Measurements from ENCODE around the gene ZNF646.
A peak's percentile ranks its signal among the peaks of the same experiment; 100 is the strongest.

ZNF646 gene

DNA sequence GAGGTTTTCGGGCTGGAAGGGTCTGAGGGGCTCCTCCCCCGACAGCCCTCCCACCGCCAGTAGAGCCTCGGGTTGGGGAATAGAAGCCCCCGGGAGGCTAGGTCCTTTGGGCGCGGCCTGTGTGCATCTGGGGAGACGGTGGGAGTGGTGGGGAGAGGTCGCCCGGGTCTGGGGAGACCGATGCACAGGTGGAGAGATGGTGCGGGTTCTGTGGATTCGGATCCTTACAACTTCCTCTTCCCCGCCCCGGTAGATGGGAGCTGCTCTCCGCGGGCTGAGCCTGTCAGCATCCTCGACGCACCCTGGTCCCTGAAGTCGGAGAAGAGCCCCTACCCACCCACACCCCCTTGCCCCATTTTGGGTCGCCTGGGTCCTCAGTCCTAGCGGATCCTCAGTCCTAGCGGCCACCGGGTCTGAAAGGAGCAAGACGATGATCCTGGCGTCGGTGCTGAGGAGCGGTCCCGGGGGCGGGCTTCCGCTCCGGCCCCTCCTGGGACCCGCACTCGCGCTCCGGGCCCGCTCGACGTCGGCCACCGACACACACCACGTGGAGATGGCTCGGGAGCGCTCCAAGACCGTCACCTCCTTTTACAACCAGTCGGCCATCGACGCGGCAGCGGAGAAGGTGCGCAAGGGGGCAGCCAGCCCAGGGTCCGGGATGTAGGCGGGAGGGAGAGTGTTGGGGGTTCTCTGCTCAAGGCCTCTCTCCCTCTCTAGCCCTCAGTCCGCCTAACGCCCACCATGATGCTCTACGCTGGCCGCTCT lies 34.8 kb downstream of the ZNF646 start:
- no peak for DNase-seq

DNA sequence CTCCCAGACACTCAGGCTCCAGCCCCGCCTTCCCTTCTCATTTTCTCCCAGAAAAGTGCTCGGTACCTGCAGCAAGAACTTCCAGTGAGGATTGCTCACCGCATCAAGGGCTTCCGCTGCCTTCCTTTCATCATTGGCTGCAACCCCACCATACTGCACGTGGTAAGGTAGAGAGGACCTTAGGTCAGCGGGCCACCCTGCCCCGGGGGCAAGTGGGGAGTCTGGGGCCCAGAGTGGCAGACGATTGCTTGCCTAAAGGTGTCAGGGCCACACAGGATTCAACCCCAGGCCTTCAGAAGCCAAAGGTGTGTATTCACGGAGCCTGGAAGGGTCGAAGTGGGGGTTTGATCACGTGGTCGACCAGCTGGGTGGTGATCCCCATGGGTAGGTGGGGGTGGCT lies 35.4 kb downstream of the ZNF646 start:
- no peak for DNase-seq

DNA sequence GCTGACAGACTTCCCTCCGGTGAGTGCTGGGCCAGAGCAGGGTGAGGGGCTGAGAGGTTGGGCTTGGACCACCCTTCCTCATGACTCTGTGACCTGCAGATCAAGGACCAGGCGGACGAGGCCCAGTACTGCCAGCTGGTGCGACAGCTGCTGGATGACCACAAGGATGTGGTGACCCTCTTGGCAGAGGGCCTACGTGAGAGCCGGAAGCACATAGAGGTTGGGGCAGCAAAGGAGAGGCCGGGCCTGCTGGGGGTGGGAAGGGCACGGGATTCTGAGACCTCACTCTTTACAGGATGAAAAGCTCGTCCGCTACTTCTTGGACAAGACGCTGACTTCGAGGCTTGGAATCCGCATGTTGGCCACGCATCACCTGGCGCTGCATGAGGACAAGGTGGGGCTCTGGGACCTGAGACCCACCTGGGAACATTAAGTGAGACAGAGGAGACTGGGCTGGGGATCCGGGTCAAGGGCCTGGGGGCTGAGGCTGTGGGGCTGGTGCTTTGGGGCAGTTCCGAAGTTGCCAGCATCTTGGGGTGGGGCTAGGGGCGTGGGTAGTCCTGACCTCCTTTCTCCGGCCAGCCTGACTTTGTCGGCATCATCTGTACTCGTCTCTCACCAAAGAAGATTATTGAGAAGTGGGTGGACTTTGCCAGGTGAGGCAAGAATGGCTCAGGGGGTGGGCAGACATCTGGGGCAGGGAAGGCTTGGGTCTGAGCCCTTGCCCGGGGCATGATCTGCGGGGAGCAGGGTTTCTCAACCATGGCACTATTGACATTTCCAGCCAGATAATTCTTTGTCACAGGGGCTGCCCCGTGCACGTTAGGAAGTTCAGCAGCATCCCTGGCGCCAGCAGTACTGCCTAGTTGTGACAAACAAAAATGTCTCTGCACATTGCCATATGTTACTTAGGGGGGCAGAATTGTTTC lies 36.1 kb downstream of the ZNF646 start:
- DNase-seq, result no peak

DNA sequence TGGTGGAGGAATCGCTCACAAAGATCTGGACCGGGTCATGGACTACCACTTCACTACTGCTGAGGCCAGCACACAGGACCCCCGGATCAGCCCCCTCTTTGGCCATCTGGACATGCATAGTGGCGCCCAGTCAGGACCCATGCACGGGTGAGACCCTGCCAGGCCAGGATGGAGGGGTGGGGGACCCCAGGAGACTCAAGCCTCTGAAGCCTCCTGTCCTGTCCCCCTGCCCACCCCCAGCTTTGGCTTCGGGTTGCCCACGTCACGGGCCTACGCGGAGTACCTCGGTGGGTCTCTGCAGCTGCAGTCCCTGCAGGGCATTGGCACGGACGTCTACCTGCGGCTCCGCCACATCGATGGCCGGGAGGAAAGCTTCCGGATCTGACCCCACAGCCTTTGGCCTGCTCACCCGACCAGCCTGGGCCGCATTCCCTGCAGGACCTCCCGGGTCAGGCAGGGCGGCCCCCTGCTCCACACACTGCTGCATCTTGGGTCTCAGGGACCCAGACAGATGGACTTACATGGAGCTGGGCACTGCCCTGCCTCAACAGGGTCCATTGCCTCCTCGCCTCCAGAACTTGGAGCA lies 37.8 kb downstream of the ZNF646 start:
- DNase-seq, result no peak

DNA sequence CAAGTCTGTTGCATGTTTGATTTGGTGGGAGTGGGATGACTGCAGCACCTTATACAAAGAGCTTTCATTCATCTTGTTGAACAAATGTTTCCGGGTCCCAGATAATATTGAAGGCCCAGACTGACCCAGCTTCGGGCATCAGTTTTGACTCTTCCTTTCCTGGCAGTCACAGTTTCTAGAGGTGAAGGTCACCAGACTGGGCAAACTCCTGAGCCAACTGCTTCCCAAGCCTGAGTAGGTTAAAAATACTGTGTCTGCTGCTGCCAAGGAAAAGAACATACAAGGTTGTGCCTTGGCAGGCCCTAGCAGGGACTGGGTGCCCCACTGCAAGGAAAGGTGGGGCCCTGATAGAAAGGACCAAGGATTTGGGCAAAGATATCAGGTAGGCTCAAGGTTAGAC lies 38.5 kb downstream of the ZNF646 start:
- no peak for DNase-seq

DNA sequence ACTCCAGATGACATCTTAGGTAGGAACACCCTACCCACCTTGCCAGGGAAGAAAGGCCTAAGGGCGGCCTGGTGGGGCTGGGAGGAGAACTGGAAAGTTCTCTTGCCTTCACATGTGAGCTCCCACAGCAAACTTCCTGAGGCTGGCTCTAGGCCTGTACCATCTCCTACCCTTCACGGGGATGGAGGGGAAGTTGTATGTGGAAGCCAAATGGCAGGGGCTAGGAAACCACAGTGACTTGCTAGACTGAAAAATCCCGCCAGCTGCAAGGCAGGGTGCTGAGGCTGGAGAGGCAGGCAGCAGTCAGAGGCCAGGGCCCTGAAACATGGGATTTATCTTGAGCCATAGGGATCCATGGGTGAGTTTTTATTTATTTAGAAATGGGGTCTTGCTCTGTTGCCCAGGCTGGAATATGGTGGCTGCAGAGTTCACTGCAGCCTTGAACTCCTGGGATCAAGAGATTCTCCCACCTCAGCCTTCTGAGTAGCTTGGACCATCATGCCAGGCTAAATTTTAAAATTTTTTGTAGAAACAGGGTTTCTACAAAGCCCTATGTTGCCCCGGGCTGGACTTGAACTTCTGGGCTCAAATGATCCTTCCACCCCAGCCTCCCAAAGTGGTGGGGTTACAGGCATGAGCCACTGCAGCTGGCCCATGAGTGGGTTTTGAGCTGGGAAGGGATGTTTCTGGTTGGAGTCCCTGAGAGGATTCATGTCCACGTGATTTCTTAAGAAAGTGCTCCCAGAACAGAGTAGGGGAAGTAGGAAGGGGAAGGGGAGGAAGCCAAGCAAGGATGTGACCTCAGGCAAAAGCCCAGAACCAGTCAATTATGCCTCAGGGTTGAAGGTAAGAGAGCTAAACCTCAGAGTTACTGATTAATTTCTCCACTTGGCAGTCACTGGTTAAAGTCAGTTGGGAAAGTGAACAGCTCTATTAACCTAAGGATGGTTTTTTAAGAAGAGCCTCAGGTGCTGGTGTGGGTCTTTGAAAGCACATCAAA lies 39.2 kb downstream of the ZNF646 start:
- no peak for DNase-seq

DNA sequence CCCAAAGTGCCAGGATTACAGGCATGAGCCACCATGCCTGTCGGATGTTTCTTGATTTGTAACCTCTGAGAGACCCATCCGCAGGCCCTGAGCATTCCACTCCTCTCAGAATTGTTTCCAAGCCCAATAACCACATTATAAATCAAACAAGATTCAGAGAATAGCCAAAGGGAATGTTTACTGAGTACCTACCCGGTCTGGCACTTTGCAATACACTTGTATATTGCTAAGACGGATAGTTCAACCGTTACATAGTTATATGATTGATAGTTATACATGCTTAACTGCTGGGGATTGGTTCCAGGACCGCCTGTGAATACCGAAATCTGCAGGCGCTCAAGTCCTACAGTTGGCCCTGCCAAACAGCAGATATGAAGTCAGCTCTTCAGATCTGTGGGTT lies 40.2 kb downstream of the ZNF646 start:
- DNase-seq, result no peak

DNA sequence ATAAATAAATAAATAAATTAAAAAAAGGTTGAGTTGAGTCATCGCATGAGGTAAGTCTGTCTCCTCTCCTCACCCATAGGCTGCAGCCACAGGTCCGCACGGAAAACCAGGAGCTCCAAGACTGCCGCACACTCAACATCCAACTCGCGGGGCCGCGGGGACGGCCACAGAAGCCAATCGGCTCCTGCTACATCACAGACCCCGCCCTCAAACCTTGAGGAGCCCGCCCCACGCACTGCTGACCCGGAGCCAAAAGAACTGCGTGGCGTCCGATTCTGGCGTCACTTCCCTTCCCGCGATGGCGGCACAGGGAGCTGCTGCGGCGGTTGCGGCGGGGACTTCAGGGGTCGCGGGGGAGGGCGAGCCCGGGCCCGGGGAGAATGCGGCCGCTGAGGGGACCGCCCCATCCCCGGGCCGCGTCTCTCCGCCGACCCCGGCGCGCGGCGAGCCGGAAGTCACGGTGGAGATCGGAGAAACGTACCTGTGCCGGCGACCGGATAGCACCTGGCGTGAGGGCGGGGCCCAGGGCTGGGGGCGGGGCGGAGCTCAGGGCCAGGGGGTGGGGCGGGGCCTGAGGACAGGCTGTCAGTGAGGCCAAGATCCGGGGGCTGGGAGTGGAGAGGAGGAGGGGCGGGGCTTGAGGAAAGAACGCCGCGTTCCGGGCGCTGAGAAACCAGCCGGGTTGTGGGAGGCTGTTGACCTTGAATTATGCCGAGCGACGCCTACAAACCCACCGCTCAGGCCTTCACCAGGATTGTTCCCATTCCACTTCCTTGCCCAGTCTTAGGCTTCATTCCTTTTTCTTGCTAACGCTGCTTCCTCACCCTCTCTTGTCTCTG lies 43.4 kb downstream of the ZNF646 start, which contains the start of gene KAT8:
TSS of gene KAT8 (plus strand) at position 281 of the 839 bp plus-strand sequence. CDS start at position 299, 18 bp downstream.
- DNase-seq, result peak; percentile 95

DNA sequence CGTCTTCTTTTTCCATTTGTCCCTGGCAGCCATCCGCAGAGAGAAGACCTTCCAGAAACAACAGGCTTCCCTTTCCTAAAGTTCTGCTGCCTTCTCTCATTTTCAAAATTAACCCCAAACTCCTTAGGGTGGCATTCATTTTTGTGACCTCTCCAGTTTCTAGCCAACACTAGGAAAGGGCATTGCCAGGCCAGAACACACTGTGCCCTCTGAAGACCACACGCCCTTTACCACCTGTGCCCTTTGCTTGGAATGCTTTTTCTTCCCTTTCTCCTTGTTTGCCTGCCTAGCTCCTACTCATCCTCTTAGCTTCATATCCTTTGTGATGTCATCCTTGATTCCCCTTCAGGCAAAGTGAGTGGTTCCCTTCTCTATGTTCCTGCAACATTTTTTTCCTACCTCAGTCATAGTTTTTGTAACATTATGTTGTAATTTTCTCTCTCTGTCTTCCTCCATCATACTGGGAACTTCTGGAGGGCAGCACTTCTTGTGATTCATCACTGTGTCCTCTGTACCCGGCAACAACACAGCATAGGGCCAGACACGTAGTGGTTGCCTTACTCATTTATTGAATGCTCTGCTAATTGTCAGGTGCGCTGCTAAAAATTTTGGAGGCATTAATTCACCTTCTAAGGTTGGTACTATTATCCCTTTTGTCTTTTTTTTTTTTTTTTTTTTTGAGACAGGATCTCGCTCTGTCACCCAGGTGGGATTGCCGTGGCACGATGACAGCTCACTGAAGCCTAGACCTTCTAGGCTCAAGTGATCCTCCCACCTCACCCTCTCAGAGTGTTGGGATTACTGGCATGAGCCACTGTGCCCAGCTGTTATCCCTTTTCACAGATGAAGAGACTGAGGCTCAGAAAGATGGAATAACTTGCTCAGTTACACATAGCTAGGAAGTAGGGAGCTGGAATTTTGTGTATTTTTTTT lies 44.3 kb downstream of the ZNF646 start:
- no peak for DNase-seq

DNA sequence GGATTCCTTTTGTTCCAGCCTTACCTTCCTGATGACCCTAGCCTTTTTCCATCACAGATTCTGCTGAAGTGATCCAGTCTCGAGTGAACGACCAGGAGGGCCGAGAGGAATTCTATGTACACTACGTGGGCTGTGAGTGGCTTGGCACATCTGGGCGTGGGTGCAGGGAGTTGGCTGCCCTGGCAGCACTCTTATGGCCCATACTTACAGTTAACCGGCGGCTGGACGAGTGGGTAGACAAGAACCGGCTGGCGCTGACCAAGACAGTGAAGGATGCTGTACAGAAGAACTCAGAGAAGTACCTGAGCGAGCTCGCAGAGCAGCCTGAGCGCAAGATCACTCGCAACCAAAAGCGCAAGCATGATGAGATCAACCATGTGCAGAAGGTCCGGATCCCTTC lies 45.9 kb downstream of the ZNF646 start:
- no peak for DNase-seq

DNA sequence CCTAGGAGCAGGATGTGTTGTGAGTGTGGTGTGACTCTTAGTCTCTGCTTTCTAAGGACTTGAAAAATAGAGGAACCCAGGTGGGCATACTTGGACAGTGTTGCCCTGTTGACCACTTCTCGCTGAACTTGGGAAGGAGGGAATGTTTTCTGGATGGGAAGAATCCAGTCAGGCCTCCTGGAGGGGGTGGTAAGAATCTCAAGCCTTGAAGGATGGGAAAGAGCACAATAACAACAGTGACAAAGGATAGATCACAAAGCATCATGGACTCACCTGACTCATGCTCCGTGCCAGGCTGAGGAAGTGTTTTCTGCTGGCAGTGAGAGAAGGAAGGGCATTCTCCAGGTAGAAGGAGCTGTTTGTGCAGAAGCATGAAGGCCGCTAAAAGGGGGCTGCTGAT lies 51.6 kb downstream of the ZNF646 start:
- DNase-seq, result no peak

DNA sequence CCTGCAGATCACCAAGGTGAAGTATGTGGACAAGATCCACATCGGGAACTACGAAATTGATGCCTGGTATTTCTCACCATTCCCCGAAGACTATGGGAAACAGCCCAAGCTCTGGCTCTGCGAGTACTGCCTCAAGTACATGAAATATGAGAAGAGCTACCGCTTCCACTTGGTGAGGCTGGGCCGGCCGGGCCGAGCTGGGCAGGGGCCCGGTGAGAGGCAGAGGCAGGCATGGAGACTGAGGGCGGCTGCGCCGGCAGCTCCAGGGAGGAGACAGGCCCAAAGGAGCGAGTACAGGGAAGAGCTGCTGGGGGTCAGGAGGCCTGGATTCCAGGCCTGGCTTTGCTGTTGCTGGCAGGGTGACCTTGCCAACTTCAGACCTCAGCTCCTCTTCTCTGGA lies 53.0 kb downstream of the ZNF646 start:
- DNase-seq, result no peak

DNA sequence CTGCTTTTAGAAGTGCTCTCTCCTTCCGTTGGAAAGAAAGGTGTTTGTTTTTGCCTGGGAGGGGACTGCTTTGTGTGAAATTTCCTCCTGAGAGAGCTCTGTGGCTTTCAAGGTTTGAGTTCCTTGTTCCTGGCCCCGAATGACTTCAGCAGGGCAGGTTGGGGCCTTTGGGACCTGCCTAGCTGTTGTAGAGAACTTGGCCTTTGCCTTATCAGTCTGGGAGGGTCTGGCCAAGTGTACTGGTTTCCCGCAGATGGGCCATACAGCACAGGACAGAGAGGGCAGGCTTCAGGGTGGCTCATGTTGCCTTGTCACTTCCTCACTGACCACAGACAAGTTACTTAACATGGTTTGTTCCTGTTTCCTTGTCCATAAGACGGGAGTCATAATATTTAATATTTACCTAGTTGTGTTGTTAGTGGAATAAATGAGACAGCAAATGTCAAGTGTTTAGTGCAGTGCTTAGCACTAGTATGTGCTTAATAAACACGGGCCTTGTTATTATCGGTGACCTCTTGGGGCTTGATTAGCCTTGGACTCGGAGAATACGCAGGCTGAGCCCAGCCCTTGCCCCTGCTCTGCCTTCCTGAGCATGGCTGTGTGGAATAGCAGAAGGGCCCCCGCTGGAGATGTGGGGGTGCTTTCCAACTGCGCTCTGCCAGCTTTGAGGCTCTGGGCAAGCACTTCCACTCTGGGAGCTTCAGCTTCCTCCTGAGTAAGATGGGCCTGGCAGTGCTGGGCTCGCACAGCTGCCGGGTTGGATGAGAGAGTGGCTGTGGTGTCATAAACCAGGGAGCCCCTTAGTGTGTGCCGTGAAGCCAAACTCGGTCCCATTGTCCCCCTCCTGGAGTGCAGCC lies 54.7 kb downstream of the ZNF646 start:
- no peak for DNase-seq

DNA sequence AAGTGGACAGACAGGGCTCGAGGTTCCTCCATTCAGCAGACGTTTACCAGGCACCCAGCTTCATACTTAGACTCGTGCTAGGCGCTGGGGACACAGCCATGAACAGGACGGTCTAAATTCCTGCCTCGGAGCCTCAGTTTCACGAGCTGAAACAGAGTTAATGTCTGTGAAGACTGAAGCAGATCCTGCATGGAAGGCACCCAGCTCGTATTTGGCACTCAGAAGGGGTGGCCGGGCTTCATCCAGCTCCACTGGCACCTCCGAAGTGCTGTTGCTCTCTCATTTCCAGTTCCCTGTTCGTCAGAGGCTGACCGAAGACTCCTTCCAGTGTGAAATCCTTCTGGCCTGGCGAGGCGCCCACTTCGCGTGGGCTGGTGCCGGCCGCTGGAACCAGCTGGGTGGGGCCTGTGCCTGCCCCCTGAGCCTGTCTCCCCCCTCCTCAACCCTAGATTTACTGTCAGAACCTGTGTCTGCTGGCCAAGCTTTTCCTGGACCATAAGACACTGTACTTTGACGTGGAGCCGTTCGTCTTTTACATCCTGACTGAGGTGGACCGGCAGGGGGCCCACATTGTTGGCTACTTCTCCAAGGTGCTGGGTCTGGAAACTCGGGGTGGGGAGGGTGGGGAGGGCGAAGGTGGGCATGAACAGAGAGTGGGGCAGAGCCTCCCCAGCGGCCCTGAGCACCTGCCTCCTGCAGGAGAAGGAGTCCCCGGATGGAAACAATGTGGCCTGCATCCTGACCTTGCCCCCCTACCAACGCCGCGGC lies 55.5 kb downstream of the ZNF646 start:
- DNase-seq, result no peak

DNA sequence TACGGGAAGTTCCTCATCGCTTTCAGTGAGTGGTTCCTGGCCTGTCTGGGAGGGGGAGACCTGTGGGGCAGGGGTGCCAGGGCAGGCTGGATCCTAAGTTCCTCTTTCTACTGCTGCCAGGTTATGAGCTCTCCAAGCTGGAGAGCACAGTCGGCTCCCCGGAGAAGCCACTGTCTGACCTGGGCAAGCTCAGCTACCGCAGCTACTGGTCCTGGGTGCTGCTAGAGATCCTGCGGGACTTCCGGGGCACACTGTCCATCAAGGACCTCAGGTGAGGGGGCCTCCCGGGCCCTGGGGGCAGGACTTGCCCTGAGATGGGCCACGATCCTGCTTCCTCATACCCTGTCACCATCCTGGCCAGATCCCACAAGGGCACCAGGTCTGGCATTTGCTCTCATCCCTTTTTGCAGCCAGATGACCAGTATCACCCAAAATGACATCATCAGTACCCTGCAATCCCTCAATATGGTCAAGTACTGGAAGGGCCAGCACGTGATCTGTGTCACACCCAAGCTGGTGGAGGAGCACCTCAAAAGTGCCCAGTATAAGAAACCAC lies 56.2 kb downstream of the ZNF646 start:
- no peak for DNase-seq

DNA sequence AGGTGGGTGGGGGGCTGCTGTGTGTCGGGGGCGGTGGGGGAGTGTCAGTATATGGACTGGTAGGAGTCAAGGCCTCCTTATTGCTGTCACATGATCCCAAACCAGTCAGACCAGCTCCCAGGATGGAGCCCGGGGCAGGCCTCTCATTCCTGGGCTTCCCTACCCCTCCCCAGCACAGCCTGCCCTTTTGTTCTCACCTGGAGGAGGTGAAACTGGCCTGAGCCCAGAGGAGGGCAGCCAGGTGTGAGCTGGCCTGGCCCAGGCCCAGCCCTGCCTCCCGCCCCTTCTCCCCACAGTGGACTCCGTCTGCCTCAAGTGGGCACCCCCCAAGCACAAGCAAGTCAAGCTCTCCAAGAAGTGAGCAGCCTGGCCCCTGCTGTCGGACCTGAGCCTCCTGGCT lies 56.7 kb downstream of the ZNF646 start:
- DNase-seq, result no peak

DNA sequence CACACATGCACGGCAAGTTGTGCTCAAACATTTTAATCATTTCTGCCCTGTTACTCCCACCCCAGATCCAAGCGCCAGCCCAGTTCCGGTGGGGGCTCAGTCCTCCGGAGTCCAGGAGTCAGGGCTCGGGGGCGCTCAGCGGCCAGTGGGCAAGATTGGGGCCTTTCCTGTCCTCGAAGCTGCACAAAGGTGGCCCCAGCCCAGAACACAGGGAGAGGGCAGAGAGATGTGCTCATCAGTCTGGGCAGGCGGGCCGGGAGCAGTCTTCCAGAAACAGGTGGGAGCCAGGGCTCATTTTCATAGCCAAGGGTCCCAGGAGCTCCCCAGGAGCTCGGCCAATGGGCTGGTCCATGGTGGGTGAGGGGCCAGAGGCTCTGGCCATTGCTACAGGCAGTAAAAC lies 57.2 kb downstream of the ZNF646 start:
- DNase-seq, result no peak

DNA sequence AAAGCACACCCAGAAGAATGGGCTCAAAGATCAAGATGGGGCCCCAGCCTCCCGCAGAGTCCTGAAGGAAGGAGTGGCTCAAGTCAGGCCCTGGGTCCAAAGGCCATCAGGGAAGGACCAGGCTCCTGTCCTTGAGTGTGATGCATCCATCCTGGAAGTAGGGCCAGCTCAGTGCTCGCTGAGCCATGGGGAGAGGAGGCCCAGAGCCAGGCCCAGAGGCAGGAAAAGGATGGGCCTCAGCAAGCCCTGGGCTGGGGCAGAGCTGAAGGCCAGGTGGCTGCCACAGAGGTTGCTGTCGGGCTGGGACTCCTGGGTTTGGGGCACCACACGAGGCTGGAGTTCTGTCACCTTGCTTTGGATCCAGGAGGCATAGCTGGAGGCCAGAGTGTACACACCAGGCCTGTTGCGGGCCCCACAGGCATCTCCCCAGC lies 57.6 kb downstream of the ZNF646 start:
- DNase-seq, result no peak
